GM23248 (cell line): ENCODE results near the gene DENND10.

ENCODE experiments used
- EZH2 ChIP-seq: fragments of 200-600 bp; sonication (generic); IDR thresholded peaks from 2 replicates; pipeline ENCODE4 v1.6.1; 2018; ENCODE audit warnings: antibody characterized with exemption, mild to moderate bottlenecking; ENCODE audit not compliant: insufficient read depth, poor library complexity, severe bottlenecking
- EZH2phosphoT487 ChIP-seq: fragments of 200-600 bp; sonication (generic); IDR thresholded peaks from 2 replicates; pipeline ENCODE4 v1.6.1; 2018; ENCODE audit warnings: antibody characterized with exemption, moderate library complexity, mild to moderate bottlenecking, low read depth; ENCODE audit not compliant: insufficient read depth

DNA sequence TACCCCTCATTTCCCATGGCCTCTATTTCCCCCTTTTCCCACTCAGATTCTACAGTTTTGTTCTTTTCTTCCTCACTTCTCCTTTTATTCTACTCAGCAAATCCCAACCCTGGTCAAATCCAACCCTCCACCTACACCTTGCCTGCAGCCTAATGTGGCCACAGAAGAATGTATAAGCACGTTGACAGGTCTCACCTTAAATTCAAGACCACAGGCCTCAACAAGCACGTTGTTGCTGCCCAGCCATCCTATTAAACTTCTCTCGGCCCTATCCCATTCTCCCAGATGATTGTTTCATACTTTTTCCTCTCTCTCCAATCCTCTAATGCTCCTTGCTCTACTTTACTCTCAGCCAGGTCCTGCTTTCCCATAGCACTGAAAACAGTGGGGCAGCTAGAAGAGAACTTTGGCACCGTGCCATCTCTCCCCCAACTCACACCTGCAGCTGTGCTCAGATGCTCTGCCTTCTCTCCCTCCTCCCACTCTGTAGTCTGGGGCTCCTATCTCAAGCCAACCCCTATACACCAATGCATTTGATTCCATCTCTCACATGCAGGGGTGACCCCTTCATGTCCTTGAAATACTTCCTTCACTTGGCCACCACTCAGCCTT, 16.5 kb upstream of the DENND10 start:
- no peak for TF ChIP-seq EZH2phosphoT487
- no peak for TF ChIP-seq EZH2
